Measurements from ENCODE around the gene PHACTR1.

Gene PHACTR1

DNA sequence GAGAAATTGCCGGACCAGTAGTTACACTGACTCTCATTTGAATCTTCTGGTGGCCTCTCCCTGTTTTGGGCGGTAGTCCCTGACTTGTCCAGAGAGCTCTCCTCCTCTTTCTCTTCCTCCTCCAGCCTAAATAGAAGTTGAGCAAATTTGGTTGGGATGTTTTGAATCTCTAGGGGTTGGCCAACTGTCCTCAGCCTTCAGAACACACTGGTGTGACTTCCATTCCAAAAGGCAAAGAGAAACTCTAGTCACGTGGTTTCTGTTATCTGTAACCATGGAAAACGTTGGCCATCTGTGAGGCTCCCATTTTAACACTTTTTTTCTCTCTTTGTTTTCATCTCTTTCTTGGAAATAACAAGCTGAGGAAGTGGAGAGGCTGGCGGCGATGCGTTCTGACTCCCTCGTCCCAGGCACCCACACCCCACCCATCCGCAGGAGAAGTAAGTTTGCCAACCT lies 336.5 kb downstream of the PHACTR1 start:
- FAIRE-seq = no peak
- no peak for DNase-seq (ENCODE audit: insufficient read length, low spot score)

DNA sequence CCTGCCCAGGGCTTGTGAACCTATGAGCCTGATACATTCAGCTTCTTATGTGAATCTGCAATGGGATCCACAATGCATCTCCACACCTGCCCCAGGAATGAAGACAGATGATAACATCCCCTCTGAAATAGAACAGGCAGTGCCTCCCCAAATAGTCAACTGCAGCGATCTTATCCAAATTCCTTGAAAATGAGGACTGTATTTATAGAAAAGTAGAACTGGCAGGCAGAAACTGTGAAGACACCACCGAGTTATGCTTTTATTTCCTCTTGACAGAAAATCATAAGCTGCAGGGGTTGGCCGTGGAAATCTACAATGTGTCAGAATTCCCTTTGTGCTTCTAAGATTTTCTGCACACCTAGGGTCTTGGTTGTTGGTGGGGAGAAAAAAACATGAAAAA lies 341.5 kb downstream of the PHACTR1 start:
- no peak for FAIRE-seq
- DNase-seq (ENCODE audit: insufficient read length, low spot score) = no peak

GRCh38 chr6:13059026-13059425 lies 342.5 kb downstream of the PHACTR1 start:
- FAIRE-seq = no peak
- no peak for DNase-seq (ENCODE audit: insufficient read length, low spot score)

DNA sequence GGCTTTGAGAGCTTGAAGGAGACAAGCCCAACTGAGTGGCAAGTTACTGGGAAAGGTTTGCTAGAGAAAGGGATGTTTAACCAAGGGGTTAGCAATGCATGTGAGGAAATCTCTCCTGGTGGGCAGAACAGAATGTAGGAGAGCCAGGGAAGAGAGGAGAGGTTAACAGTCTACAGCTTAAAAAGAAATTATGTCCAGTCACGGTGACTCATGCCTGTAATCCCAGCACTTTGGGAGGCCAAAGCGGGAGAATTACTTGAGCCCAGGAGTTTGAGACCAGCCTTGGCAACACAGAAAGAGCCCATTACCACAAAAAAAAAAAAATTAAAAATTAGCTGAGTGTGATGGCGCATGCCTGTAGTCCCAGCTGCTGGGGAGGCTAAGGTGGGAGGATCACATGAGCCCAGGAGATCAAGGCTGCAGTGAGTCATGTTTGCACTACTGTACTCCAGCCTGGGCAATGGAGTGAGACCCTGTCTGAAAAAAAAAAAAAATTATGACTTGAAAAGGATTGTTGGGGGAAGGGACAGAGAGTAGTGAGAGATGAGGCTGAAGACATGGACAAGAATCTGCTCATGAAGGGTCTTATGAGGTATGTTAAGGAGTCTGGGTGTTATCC lies 346.8 kb downstream of the PHACTR1 start:
- FAIRE-seq = no peak

GRCh38 chr6:13065581-13065980 lies 349.0 kb downstream of the PHACTR1 start:
- DNase-seq (ENCODE audit: insufficient read length, low spot score) = no peak
- FAIRE-seq = no peak

More for the DNA sequence above, 346.8 kb downstream of the PHACTR1 start:
- no peak for DNase-seq (ENCODE audit: insufficient read length, low spot score)

- DNase-seq (ENCODE audit: insufficient read length, low spot score) (no peak), FAIRE-seq (no peak)
Measured at GRCh38 chr6:13066050-13066449, 349.5 kb downstream of the PHACTR1 start.

GRCh38 chr6:13066820-13067219 lies 350.3 kb downstream of the PHACTR1 start:
- FAIRE-seq = no peak
- DNase-seq (ENCODE audit: insufficient read length, low spot score) = no peak

DNA sequence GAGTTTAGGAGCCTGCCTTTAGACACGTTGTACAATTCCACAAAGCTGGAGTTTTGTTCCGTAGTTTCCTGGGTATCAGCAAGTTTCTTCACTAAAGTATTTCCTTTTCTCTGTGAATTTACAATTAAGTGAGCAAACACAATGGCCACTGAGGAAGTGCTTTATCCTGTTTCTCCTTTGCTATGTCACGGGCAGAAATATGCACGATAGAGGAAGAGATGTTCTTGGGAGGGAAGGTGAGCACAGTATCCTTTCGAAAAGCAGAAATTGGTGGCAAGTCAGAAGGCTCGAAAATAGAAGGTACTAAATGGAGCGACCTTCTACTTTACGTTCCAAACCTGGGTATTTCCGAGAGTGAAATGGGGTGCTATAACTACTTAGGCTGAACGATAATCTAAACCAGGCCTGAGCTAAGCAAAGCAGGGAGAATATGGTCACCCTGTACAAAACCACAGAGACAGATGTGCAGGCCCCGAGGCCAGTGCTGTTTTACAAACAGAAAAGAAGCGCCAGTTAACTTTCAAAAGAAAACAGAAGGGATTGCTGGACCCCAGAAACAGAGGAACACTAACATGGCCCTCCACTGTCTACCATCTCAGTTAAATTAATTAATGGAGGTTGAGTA lies 352.1 kb downstream of the PHACTR1 start:
- FAIRE-seq (no peak), DNase-seq (ENCODE audit: insufficient read length, low spot score) (no peak)

DNA sequence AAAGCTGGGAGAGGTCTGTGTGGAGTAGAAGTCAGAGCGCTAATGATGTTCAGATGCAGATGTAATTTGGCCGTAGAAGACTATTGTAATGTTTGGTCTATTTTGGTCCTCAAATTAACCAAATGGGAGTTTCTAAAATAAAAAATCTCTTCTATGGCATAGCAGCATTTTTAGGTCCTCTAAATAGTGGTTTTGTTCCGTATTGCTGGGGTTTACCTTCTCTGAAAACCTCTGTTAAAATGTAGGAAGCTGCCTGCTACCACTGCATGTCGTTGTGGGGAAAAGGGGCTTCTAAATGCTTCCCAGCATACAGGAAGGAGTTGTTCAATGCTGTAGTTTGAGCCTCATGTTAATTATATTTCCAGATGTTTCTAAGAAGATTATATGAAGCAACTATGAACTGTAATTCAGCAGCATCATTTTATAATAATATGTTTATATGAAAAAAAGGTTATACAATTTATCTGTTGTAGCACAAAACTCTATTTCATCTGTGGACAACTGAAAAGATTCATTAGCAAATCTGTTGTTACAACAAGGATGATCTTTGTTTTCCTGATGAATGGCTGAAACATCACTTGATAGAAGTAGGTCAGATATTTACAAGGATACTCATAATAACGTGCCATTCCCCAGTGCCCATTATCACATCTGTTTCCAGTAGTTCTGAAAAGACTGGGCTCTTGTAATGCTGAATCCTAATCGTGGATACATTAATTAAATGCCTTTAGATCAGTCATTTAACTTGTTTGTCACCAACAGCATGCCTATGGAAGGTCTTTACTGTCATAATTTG lies 355.2 kb downstream of the PHACTR1 start:
- FAIRE-seq = no peak

GRCh38 chr6:13072686-13073347 lies 356.2 kb downstream of the PHACTR1 start:
- DNase-seq (ENCODE audit: insufficient read length, low spot score) = no peak
- no peak for FAIRE-seq

More for the DNA sequence above, 355.2 kb downstream of the PHACTR1 start:
- DNase-seq (ENCODE audit: insufficient read length, low spot score) = no peak

- DNase-seq (ENCODE audit: insufficient read length, low spot score) (no peak), FAIRE-seq (no peak)
Measured at GRCh38 chr6:13074415-13075140, 358.0 kb downstream of the PHACTR1 start.

DNA sequence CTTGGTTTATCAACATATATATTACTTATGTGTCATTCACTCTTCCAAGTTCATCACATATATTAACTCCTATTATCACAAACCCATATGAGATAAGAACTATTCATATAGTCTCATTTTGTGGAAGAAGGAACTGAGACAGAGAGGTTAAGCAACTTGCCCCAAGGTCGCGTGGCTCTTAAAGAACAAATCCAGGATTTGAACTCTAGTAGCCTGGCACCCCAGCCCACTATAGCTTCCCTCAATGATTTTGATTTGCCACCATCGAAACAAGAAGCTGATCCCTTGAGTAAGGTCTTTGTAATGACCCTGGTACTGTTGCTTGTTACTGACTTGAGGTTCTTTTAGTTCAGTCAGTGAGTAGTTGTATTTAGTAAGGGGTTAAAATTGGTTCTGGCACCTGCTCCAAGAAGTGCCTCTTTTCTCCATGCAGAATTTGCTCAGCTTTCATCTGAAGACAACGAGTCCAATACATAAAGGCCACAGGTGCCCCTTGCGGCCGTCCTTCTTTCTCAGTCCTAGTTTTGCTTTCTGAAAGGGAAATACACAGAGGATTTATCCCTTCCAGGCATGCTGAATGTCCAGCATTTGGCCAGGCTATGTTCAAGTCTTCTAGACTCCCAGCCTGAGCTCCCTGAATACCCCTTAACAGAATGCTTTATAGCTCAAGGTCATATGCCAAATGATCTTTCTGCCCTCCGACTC lies 358.7 kb downstream of the PHACTR1 start:
- DNase-seq (ENCODE audit: insufficient read length, low spot score) = no peak
- no peak for FAIRE-seq

DNA sequence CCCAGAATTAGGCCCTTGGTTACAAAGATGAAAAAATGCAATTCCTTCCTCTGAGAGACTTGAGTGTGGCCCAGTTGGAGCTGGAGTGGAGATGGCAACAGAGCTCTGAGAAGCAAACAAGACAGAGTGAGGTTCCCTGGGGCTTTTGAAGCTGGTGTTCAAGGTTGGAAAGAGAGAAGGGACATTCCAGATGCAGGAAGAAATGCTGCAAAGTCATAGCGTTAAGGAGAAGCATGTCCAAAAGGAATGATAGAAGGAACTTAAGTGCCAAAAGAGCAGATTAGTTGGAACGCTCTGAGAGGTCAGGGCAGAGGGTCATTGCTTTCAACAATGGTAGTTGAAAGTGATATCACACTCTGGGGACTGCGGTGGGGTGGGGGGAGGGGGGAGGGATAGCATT lies 360.0 kb downstream of the PHACTR1 start:
- DNase-seq (ENCODE audit: insufficient read length, low spot score) = no peak
- no peak for FAIRE-seq

- no peak for DNase-seq (ENCODE audit: insufficient read length, low spot score)
Measured at GRCh38 chr6:13077117-13077516, 360.6 kb downstream of the PHACTR1 start.

GRCh38 chr6:13079096-13079723 lies 362.6 kb downstream of the PHACTR1 start:
- DNase-seq (ENCODE audit: insufficient read length, low spot score) (no peak), FAIRE-seq (no peak)

More at GRCh38 chr6:13077117-13077516, 360.6 kb downstream of the PHACTR1 start:
- FAIRE-seq = no peak

DNA sequence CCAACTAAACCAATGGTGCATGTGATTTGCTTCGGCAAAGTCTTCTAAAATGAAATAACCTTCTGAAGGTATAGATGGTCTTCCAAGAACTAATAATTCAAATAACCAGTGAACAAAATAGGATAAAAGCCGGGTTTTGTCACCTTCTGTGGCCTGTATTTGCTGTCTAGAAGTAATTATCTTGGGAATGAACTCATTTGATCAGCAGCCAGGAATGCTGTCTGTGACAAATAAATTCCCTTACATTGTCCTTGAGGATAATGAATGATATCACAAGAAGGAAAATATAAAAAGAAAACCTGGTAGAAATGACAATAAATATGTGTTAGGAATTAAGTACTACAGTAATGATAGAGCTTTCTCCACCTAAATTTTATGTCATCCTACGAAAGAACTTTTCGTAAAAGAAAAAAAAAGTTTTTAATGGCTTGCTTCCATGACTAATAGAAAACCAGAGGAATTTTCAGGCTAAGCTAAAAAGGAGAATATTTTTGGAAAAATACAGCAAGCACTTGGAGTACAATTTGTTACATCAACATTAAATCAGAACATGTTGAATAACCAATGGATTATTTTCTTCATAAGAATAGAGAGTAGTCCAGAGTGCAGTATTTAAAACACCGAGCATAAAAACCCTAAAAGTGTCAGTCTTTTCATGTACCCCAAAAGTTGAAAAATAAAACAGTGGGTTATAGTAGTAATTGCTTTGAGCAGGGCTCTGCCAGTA lies 364.1 kb downstream of the PHACTR1 start:
- no peak for FAIRE-seq

GRCh38 chr6:13081189-13081563 lies 364.6 kb downstream of the PHACTR1 start:
- no peak for FAIRE-seq
- DNase-seq (ENCODE audit: insufficient read length, low spot score) = no peak

More for the DNA sequence above, 364.1 kb downstream of the PHACTR1 start:
- no peak for DNase-seq (ENCODE audit: insufficient read length, low spot score)

GRCh38 chr6:13089296-13089994 lies 372.9 kb downstream of the PHACTR1 start:
- FAIRE-seq = no peak
- DNase-seq (ENCODE audit: insufficient read length, low spot score) = no peak
